GM21619 (cell line): ENCODE results near the gene NUB1.

Experiments used
- ATAC-seq: cut with Tn5 transposase; IDR thresholded peaks from one replicate; pipeline ENCODE4 v1.9.1; 2021; ENCODE audit not compliant: unreplicated experiment

NUB1 gene

DNA sequence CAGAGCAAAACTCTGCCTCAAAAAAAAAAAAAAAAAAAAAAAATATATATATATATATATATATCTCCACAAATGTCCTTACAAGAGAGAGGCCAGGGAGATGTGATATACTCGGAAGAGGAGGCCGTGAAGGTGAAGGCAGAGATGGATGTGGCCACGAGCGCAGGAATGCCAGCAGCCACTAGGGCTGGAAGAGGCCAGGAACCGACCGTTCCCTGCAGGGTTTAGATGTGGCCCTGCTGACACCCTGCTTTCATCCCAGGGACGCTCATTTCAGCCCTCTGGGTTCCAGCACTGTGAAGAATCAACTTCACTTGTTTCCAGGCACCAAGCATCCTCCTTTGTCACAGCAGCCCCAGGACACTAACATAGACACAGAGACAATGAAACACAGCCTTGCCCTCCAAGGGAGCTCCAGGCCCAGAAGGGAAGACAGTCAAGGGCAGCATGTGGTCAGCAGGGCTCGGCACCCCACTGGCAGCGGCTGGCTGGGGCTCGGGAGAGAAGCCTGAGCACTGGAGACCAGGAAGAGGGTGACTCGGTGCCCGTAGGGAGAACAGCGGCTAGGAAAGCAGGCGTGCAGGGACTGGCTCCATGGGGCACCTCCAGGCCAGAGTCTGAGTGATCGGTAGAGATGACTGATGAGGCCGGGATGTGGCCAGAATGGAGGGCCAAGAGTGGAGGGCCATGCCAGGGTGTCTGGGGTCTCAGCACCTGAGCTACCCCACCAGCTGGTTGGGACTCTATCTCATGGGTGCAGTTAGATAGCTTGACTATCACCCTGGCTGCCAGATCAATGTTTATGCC lies 60.6 kb downstream of the NUB1 start:
- no peak for ATAC-seq

DNA sequence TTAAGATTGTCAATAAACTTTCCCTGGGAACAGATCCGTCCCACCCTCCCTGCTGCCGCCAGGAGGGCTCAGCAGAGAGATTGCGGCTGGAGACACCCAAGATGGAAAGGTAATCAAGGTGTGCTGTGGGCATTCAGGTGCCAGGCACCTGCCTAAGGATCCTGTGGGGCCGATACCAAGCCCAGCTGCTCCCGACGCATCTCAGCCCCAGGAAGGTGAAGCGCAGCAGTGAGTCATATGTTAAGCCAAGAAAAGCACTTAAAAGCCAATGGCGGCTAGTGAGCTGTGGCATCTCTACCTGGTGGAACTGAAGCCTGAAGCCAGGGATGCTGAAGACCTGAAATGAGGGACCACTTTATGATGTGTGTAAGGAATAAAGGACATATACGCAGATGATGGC lies 62.2 kb downstream of the NUB1 start:
- no peak for ATAC-seq

DNA sequence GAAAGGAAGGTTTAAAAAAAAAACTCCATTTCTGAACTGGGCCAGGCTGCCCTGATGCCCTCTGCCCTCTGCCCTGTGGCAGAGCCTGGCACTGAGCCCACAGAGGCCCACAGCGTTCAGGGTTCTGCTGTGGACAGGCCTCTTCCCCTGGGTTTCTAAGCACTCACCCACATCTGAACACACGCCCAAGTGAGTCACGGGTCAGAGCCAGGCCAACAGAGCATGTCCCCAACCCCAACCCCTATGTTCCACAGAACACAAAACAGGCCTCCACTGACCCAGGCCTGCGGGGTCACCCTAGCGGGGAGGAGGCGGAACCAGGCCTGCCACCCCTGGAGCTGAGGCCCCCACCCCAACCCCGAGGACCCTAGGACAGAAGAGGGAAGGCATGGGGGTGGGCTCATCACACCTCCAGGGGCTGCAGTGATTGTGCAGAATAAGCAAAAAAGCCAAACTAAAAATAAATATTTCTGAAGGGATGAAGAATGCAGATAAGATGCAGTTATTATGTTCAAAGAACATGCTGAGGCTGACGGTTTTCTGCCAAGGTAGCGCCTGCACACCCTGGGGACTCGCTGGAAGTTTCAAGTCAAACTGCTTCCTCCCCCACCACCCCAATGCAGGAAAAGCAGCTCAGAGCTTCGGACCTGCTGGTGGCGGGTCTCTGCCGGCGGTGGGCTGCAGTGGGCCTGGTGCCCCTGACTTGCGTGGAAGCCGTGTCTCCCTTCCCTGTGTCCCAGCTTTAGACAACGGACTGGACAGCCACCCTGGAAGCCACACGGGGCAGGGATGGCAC lies 62.8 kb downstream of the NUB1 start:
- no peak for ATAC-seq

DNA sequence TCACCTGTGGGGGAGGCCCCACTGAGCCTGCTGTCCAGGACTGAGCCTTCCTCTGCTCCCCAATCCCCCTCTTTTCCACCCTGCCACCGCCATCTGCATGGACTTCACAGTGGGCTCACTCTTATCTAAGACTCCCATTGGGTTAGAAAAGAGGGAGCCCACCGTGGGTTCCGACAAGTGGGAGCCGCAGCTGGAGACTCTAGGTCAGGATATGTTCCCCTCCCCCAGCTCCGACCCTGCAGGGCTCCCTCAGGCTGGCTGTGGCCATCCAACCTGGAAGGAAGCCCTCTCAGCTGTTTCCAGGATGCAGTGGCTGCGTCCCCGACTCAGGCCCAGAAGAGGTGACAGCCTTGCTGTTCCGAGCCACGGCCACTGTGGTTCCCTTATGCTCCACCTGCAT lies 63.4 kb downstream of the NUB1 start:
- no peak for ATAC-seq

DNA sequence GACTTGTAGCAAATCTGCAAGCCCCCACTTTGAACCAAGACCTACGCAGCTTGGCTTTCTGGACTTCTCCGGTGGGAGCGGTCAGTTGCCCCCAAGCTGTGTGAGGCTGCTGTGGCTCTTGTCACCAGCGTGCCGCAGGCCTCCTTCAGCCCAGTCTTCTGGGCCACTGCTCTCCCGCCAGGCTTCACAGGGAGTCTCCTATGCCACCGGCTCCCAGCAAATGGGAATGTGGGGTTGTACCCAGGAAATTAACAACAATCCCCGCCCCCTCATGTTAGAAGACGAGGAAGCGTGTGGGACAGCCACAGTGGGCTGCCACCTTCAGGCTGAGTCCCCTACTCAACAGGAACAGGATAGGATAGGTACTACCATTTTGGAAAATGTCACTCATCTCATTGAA lies 64.0 kb downstream of the NUB1 start:
- ATAC-seq: no peak

DNA sequence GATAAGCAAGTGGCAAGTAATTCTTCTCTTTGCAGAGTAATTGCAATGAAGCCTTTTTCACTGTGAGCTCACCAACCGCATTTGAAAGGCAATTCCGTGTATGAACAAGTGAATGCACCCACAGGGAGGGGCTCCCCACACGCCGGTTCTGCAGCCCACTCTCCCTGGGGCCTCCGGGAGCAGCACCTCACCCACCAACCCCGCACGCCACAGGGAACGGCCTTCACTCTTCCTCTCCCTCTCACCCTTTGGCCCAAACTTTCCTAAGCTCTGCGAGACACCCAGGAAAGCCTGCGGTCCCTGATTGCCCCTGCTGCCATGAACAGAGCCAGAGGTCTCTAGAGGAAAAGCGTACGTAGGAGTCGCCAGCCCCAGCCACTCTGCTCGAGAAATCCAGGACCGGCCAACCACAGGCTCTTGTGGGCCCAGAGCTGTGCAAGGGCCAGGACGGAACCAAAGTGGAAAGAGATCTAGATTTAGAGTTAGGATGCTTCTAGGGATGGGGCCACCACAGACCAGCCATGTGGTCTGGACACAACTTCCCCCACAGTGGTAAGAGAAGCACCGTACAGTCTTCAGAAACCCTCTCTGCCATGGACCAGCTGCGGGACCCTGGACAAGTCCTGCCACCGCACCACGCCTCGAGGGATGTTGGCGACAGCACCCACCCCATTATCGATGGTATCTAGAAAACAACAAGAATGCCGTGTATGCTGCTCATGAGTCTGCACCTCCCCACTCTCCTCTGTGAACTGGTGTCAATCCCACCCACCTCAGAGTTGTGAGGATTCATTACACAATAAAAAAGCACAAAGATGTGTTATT lies 64.7 kb downstream of the NUB1 start:
- no peak for ATAC-seq

DNA sequence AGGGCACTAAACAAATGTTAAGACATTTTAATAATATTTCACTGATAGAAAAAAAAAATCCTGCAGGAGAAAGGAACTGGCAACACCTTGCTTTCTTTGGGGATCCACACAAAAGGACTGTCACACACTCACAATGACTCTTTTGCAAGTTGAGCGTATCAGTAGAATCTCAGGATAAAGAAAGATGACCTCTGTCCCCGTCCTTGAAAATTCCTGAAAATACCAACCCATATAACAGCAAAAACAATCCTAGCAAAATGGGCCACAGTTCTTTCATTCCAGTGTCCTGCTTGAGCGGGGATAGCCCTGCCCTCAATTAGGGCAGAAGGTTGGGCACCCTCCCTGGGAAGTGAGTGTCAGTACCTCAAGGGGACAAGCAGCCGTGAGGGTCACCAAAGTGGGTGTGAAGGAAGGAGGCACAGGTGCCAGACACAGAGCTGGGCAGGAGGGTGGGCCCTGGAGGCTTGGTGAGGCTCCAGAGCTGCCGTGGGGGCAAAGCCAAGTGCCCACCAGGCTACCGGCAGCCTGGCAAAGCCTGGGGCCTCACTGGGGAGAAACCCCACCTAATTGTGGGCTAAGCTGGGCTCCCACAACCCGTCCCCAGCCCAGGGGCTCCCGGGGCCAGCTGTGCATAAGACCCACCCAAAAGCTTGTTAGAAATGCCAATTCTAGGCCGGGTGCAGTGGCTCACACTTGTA lies 65.4 kb downstream of the NUB1 start:
- no peak for ATAC-seq

DNA sequence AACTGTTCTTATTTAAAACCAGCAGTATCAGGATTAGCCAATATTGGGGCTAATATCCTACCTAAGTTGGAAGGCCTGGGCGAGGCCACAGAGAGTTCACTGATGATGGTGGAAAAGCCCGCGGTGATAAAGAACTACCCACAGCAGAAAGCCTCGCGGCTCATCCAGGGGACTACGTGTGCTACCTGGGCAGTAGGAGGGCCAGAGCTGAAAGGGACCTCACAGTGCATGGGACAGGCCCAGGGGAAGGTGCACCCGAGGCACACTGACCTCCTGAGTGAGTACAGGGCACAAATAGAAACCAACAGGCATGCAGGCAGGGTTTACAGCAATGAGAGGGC lies 66.9 kb downstream of the NUB1 start:
- ATAC-seq: no peak

DNA sequence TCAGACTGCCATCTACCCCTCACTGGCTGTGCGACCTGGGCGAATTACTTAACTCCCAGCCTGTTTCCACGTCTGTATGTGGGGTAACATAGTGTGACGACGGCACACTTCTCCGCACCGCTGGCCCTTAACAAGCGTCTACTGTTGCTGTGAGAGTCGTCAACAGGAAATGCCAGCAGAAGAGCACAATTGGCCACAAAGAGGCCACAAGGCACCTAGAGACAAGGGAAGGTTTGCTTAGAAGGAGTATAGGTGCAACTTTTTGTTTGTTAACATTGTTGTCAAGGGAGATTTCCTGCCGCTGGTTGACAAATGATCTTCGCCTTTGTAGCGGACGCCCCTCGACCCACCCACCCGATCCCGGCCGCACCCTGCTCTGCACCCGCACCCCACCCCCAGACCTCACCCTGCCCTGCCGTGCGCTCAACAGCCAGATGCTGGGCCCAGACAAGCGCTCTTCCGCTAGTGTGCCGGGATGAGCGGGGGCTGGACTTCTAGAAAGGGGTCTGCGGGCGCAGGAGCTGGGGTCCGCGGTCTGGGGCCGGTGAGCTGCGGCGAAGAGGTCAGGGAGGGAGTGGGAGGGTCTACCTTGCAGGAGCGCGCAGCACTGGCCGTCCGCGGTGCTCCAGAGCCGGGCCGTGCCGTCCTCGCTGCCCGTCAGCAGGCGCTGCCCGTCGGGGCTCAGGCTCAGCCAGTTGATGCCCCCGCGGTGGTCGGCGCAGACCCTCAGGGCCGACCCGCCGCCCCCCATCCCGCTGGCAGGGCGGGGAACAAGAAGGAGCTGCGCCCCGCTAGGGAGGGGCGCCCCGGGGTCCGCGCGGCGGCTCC lies 67.4 kb downstream of the NUB1 start:
- ATAC-seq: no peak

DNA sequence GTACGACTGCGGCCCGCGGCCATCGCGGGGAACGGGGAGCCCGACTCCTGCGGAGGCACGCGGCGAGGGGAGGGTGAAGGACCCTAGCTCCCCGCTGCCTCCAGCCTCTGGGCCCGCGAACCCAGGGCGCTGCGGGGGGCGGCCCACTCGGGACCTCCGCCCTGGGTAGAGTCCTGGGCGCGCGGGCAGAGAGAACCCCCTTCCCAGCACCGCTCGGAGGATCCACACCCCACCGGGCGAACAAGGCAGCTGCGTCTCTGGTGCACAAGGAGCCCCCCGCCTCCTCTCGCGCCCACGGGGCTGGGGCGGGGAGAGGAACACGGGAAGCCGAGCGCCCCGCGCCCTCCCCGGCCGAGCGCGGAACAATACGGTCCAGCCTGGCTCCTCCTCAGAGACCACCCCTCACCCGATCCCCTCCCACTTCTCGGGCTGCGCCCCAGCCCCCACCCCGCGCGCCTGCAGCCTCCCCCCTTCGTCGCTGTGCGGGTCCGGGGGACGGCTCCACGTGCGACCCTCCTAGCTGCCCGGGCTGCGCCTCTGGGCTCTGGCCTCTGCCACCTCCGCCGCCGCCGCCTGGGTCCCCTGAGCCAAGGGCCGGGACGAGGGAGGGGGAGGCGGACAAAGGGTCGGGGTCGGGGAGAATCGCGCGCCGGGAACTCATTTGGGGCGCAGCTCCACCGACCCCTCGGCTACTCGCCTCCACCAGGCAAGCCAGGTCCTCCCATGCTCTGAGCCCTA lies 68.2 kb downstream of the NUB1 start, which contains the start of gene WDR86:
TSS of gene WDR86 (minus strand) at position 372 of the 738 bp plus-strand sequence. CDS start 449 bp downstream, outside the sequence.
- ATAC-seq: no peak

DNA sequence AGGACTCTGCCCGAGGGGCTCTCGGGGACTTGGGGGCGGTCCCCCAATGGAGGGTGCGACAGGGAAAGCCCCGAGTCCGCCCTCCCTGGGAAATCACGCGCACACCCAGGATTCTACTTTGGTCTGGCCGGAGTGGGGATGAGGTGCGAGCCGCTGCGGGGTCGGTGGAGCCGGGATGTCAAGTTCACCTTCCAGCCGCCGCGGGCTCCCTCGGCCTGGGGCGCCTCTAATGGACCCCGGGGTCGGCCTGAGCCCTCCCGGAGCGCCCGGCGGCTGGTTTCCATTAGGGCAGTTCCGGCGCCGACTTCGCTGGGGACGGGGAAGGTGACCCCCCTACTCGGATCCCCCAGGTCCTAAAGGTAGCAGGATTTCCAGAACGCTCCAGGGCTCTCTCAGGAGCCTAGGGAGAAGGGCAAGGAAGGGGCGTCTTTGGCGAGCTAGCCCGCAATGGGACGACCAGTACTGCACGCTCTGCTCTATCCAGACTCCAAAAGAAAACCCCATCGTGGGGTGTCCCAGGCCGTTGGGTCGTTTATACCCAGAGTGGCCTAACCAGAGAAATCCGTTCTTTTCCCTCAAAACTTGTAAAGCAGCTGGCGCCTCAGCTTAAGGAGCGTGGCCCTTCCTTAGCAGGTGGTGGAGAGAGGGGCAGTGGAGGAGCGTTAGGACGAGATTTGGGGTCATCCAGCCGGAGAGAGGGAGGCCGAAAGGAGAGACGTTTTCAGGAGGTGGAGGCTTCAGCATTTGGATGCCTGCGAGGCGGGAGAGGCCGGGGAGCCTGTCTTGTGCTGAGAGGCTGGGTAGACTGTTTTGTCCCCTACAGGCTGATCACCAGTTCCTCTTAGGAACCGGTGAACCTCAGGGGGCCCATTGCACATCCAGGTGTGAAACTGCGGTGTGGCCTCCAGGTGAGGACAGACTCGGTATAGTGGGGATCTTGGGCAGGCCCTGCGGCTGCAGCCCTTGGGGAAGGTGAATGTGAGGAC lies 69.1 kb downstream of the NUB1 start:
- no peak for ATAC-seq

DNA sequence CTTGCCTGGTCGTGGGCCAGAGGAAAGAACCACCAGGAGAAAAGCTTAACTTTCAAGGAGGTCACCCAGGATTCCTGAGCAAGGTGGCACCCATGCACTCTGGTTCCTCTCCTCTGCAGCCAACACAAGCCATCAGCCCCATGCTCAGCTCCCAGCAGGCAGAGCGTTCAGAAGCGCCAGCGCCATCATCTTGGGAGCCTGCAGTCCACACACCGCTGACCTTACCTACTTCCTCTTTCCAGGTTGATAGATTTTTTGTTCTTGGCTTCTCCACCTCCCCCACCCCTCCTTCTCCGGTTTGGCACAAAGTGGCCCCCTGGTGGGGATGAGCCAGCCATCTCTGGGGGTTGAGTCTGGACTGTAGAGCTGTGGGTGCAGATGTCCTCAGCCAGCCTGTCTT lies 69.9 kb downstream of the NUB1 start:
- ATAC-seq: no peak

DNA sequence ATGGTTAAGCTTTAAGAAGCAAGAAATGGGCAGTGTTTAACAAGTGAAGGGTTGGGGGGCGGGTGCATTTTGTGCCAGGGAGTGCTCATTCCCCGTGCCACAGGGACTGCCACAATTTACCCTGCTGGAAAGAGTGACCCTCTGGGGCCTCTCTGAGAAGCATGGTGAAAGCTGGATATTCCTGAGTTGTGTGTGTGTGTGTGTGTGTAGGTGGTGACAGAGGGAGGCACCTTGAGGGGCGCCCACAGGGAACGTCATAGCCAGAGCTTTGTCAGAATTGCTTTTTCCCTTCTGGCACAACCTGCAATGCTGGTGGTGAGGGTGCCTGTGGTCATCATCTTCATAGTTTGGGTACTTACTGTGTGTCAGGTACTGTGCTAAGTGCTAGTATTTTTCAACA lies 70.7 kb downstream of the NUB1 start:
- ATAC-seq: no peak

DNA sequence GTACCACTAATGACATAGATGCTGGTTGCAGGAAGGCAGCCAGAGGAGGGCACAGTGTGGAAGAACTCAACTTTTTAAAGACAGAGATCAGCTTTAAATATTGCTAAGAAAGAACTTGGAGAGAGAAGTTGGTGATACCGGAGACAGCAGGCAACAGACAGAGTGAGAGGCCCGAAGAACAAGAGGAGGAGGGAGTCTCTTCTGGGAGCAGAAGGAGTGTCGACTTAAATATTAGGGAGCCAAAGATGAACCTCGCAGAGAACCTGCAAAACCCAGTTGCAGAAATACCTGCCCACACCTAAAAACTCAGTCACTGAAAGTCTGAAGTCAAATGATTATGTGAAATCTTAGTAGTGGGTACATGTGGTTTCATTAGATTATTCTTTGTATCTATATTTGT lies 71.6 kb downstream of the NUB1 start:
- ATAC-seq: no peak

DNA sequence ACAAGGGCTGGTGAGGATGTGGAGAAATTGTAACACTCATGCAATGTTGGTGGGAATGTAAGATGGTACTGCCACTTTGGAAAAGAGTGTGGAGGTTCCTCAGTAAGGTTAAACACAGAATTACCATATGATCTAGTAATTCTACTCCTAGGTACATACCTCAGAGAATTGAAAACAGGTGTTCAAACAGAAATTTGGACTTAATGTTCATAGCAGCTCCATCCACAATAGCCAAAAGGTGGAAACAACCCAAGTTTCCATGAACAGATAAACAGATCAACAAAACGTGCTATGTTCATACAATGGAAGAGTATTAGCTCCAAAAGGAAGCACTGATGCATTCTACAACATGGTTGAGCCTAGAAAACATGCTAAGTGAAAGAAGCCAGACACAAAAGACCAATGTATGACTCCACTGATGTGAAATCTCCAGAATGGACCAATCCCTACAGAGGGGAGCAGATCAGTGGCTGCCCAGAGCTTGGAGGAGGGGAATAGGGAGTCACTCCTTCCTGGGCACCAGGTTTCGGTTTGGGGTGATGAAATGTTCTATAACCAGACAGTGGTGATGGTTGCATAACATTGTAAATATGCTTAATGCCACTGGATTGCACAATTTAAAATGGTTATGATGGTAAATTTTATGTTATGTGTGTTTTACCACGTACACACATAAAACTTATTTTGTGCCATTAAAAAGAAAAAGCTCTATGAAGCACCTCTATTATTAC lies 73.9 kb downstream of the NUB1 start:
- ATAC-seq: no peak

DNA sequence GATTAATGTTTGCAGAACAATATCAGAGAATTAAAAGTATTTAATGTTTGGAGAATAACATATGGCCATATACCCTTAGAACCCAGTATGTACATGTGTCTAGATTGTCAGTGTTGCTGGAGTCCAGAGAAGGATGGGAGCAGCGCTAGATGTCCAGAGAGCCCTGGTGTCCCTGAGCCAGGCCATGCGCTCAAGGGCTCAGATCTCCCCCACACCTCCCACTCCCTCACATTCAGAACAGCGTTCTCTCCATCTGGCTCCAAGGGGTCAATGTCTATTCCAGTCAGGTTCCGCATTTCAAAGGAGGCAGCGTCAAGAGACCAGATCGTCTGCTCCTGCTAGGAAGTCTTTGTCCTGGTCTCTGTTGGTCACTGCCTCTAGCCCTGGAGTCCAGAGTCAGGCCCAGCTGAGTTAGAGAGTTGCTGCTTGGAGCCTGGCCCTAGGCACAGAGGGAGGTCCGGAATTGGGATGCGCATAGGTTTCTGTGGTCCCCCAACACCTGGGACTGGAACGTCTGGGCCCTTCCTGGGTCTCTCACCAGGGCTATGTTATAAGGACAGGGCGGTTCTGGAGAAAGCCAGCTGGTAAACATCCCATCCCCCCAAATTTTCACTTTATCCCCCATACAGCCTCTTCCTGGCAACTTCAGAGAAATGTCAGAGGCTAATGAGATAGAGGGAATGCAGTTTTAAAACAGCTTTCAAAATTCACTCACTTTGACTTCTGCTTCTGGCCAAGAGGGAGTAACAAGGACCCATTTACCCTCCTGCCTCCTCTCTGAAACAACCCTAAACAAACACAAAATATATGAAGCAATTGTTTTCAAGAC lies 74.7 kb downstream of the NUB1 start:
- ATAC-seq: no peak

DNA sequence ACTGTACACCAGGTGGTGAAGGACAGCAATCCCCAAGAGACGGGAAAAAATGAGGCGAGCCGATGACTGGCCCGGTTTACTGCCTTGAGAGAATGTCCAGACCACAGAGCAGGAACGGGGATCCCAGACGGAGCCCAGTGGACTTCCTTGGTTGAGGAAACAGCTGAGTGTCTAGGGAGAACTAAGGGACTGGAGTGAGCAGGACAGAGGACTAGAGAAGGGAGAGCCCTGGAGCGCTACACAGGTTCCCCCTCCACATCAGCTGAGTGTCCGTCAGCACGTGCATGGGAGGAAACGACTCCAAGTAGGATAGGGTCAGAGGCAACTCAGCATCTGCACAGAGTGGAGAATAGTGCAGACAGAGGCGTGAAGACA lies 75.3 kb downstream of the NUB1 start:
- no peak for ATAC-seq
